Neural progenitor cell (in vitro differentiated cells): ENCODE results near the gene EP400.

Source experiments
- CTCF ChIP-seq: fragments of 200-600 bp; sonication (generic); IDR thresholded peaks from 2 replicates; pipeline ENCODE4 v1.5.1; 2017; ENCODE audit warnings: antibody characterized with exemption, mild to moderate bottlenecking
- EZH2 ChIP-seq: fragments of 200-600 bp; sonication (generic); IDR thresholded peaks from 2 replicates; pipeline ENCODE4 v1.6.1; 2017; ENCODE audit warnings: antibody characterized with exemption, mild to moderate bottlenecking, moderate library complexity
- EZH2phosphoT487 ChIP-seq: fragments of 200-600 bp; sonication (generic); IDR thresholded peaks from 2 replicates; pipeline ENCODE4 v1.6.1; 2017; ENCODE audit warnings: antibody characterized with exemption

- TF ChIP-seq CTCF, result no peak
- no peak for TF ChIP-seq EZH2
- no peak for TF ChIP-seq EZH2phosphoT487
These were observed 44.8 kb downstream of the EP400 start for GRCh38 chr12:131994589-131994988.
